Astrocyte (in vitro differentiated cells and primary cell): ENCODE measurements around the gene PPP2CA. TPM values are rescaled to one million over a fixed set of nuclear protein-coding genes. Genes with fewer than 3 reads are reported as not detected.
A peak's percentile ranks its signal among the peaks of the same experiment; 100 is the strongest.

Experiments used
- DNase-seq: peaks from one replicate; pipeline ENCODE4 v3.0.0-alpha.2; 2010; ENCODE audit warnings: low read depth
- FAIRE-seq: peaks from 2 replicates; lab custom pipeline; 2011; peaks lifted over from hg19 to GRCh38; lab: Jason Lieb, UNC
- H2AFZ ChIP-seq: 2 replicates; pipeline ENCODE4 v1.6.0; 2012; ENCODE audit warnings: low read depth, low read length, inconsistent platforms
- H3K27ac ChIP-seq: 2 replicates; pipeline ENCODE4 v1.5.1; 2011; ENCODE audit warnings: low read depth, low read length, inconsistent platforms
- H3K27me3 ChIP-seq: 2 replicates; pipeline ENCODE4 v1.6.0; 2011; ENCODE audit warnings: low read length, inconsistent platforms; ENCODE audit not compliant: insufficient read depth
- H3K36me3 ChIP-seq: 2 replicates; pipeline ENCODE4 v1.5.1; 2011; ENCODE audit warnings: low read length, inconsistent platforms; ENCODE audit not compliant: insufficient read depth
- H3K4me1 ChIP-seq: 2 replicates; pipeline ENCODE4 v1.5.1; 2011; ENCODE audit warnings: low read length, inconsistent platforms; ENCODE audit not compliant: insufficient read depth
- H3K4me2 ChIP-seq: 2 replicates; pipeline ENCODE4 v1.6.0; 2012; ENCODE audit warnings: low read length, inconsistent platforms
- H3K4me3 ChIP-seq: 2 replicates; pipeline ENCODE4 v1.5.1; 2011; ENCODE audit warnings: low read depth, mild to moderate bottlenecking, low read length, inconsistent platforms; ENCODE audit not compliant: insufficient read depth
- H3K79me2 ChIP-seq: 2 replicates; pipeline ENCODE4 v1.6.0; 2012; ENCODE audit warnings: mild to moderate bottlenecking, low read length, inconsistent platforms; ENCODE audit not compliant: insufficient read depth
- H3K9ac ChIP-seq: 2 replicates; pipeline ENCODE4 v1.6.0; 2012; ENCODE audit warnings: mild to moderate bottlenecking, low read length, inconsistent platforms
- H3K9me3 ChIP-seq: 2 replicates; pipeline ENCODE4 v1.5.1; 2012; ENCODE audit warnings: low read depth, mild to moderate bottlenecking, low read length, inconsistent platforms; ENCODE audit not compliant: insufficient read depth
- H4K20me1 ChIP-seq: 2 replicates; pipeline ENCODE4 v1.6.0; 2012; ENCODE audit warnings: low read length, inconsistent platforms; ENCODE audit not compliant: insufficient read depth
- H3K27ac Mint-ChIP-seq: one replicate; pipeline ENCODE4 v1.8.0; 2021; ENCODE audit warnings: mild to moderate bottlenecking, mixed read lengths; ENCODE audit not compliant: unreplicated experiment
- H3K27me3 Mint-ChIP-seq: one replicate; pipeline ENCODE4 v1.8.0; 2021; ENCODE audit warnings: low read depth, mixed read lengths; ENCODE audit not compliant: unreplicated experiment
- H3K36me3 Mint-ChIP-seq: one replicate; pipeline ENCODE4 v1.8.0; 2021; ENCODE audit warnings: low read depth, mixed read lengths; ENCODE audit not compliant: unreplicated experiment
- H3K4me1 Mint-ChIP-seq: one replicate; pipeline ENCODE4 v1.8.0; 2021; ENCODE audit warnings: low read depth, mixed read lengths; ENCODE audit not compliant: unreplicated experiment
- H3K4me3 Mint-ChIP-seq: one replicate; pipeline ENCODE4 v1.8.0; 2021; ENCODE audit warnings: mild to moderate bottlenecking, moderate library complexity, mixed read lengths; ENCODE audit not compliant: unreplicated experiment
- H3K9me3 Mint-ChIP-seq: one replicate; pipeline ENCODE4 v1.8.0; 2021; ENCODE audit warnings: mild to moderate bottlenecking, mixed read lengths; ENCODE audit not compliant: unreplicated experiment
- CTCF ChIP-seq: IDR thresholded peaks from 2 replicates; pipeline ENCODE4 v1.5.1; 2011; ENCODE audit warnings: low read depth, mild to moderate bottlenecking, inconsistent platforms, low read length, moderate library complexity; ENCODE audit not compliant: insufficient read depth
- EZH2 ChIP-seq: IDR thresholded peaks from 2 replicates; pipeline ENCODE4 v1.6.1; 2012; ENCODE audit warnings: mild to moderate bottlenecking, low read length, inconsistent platforms; ENCODE audit not compliant: insufficient read depth
- total RNA-seq: library from RNA; stranded (reverse); gene quantifications from 2 replicates; pipeline ENCODE4 v1.2.1, GENCODE V29; 2021

The PPP2CA gene
- total RNA-seq, 1 donor from 2014 or later: 180 TPM

- no peak overlapping the region for H2AFZ ChIP-seq
Measured at GRCh38 chr5:134252671-134253070, 26.8 kb upstream of the PPP2CA start.

GRCh38 chr5:134250949-134251348 lies 25.1 kb upstream of the PPP2CA start:
- no peaks in the 10 kb centered on the region for H3K9me3 ChIP-seq
- H3K4me2 ChIP-seq: no peak overlapping the region
- Mint-ChIP-seq H3K27me3 (no peaks in the 10 kb centered on the region), H3K36me3 (no peaks in the 10 kb centered on the region), H3K9me3 (no peaks in the 10 kb centered on the region), H3K27ac (no peak overlapping the region), H3K4me1 (peaks cover 21% of the 10 kb centered on the region), H3K4me3 (no peak overlapping the region)
- FAIRE-seq: no peak
- H3K4me1 ChIP-seq: peaks cover 30% of the 10 kb centered on the region
- H3K36me3 ChIP-seq: no peaks in the 10 kb centered on the region
- H2AFZ ChIP-seq: no peak overlapping the region
- H3K9ac ChIP-seq: no peak overlapping the region
- no peak for TF ChIP-seq EZH2
- TF ChIP-seq CTCF: no peak
- H3K27me3 ChIP-seq: no peaks in the 10 kb centered on the region
- no peak for DNase-seq
- H3K4me3 ChIP-seq: no peak overlapping the region
- H3K27ac ChIP-seq: no peak overlapping the region
- H4K20me1 ChIP-seq: no peaks in the 10 kb centered on the region
- no peaks in the 10 kb centered on the region for H3K79me2 ChIP-seq

More at GRCh38 chr5:134252671-134253070, 26.8 kb upstream of the PPP2CA start:
- no peaks in the 10 kb centered on the region for H3K36me3 Mint-ChIP-seq
- H3K27me3 Mint-ChIP-seq: no peaks in the 10 kb centered on the region
- no peak overlapping the region for H3K4me3 Mint-ChIP-seq
- DNase-seq: peak; percentile 89
- H3K27ac Mint-ChIP-seq: peak overlapping the region; percentile 75
- TF ChIP-seq CTCF (no peak), EZH2 (no peak)
- Histone ChIP-seq H3K4me1 (peaks cover 19% of the 10 kb centered on the region), H3K4me2 (peak overlapping the region; percentile 43), H3K9me3 (no peaks in the 10 kb centered on the region), H3K4me3 (no peak overlapping the region), H3K9ac (no peak overlapping the region), H3K27ac (peak overlapping the region; percentile 54), H3K79me2 (no peaks in the 10 kb centered on the region), H4K20me1 (no peaks in the 10 kb centered on the region), H3K27me3 (no peaks in the 10 kb centered on the region), H3K36me3 (no peaks in the 10 kb centered on the region)
- no peaks in the 10 kb centered on the region for H3K9me3 Mint-ChIP-seq
- no peak for FAIRE-seq
- H3K4me1 Mint-ChIP-seq: peaks cover 10% of the 10 kb centered on the region

- peaks cover 32% of the 10 kb centered on the region for H3K4me1 Mint-ChIP-seq
Measured at GRCh38 chr5:134249469-134250379, 23.9 kb upstream of the PPP2CA start.

More at GRCh38 chr5:134249469-134250379, 23.9 kb upstream of the PPP2CA start:
- H3K27ac ChIP-seq: no peak overlapping the region
- H3K36me3 ChIP-seq: no peaks in the 10 kb centered on the region
- no peak overlapping the region for H3K4me2 ChIP-seq
- H4K20me1 ChIP-seq: no peaks in the 10 kb centered on the region
- Mint-ChIP-seq H3K27me3 (no peaks in the 10 kb centered on the region), H3K9me3 (no peaks in the 10 kb centered on the region), H3K4me3 (no peak overlapping the region), H3K27ac (no peak overlapping the region), H3K36me3 (no peaks in the 10 kb centered on the region)
- no peak overlapping the region for H3K9ac ChIP-seq
- H3K79me2 ChIP-seq: no peaks in the 10 kb centered on the region
- no peaks in the 10 kb centered on the region for H3K27me3 ChIP-seq
- no peaks in the 10 kb centered on the region for H3K9me3 ChIP-seq
- TF ChIP-seq EZH2 (no peak), CTCF (no peak)
- H2AFZ ChIP-seq: no peak overlapping the region
- DNase-seq: no peak
- peaks cover 34% of the 10 kb centered on the region for H3K4me1 ChIP-seq
- no peak overlapping the region for H3K4me3 ChIP-seq
- FAIRE-seq: no peak
